K562 (cell line): ENCODE measurements around the gene PKHD1. TPM values are rescaled to one million over a fixed set of nuclear protein-coding genes. Genes with fewer than 3 reads are reported as not detected.

ENCODE experiments used
- ATAC-seq: fragments of 200-7000 bp; cut with Tn5 transposase; 3 replicates; pipeline ENCODE4 v1.9.1; 2020; ENCODE audit warnings: moderate library complexity
- BruUV-seq: library from RNA; stranded (reverse); fragments of 400-500 nt; replicated peaks from 2 replicates; lab custom pipeline; 2021; lab: Mats Ljungman, UMichigan
- CTCF ChIA-PET: fragments of 300-600 bp; formaldehyde crosslinking; extraction: SDS; loops from one replicate; lab custom pipeline; 2021; ENCODE audit warnings: low intra/inter-chr PET ratio; lab: Yijun Ruan, JAX
- POLR2A ChIA-PET: fragments of 300-600, 350-650 bp; sonication (Branson Sonifier 250); formaldehyde crosslinking; extraction: SDS; loops from one replicate; lab custom pipeline; 2021; ENCODE audit warnings: antibody characterized with exemption, inconsistent platforms; lab: Yijun Ruan, JAX
- DNase-seq, 4 experiments: peaks; one replicate each; pipeline versions ENCODE4 v3.0.0 to v3.0.0-alpha.2; 2011 to 2018; ENCODE audit warnings: low spot score in 3 of 4, mixed read lengths in 3 of 4; ENCODE audit errors: extremely low read depth in 1 of 4
- FAIRE-seq: peaks from 2 replicates; lab custom pipeline; 2011; peaks lifted over from hg19 to GRCh38; lab: Jason Lieb, UNC
- H2AFZ ChIP-seq: 2 replicates; pipeline ENCODE4 v1.6.0; 2011; ENCODE audit warnings: low read depth, low read length, control low read depth, inconsistent platforms
- H3K27ac ChIP-seq: fragments of 200-600 bp; 3 replicates; pipeline ENCODE4 v1.8.0; 2011; ENCODE audit warnings: low read depth, mild to moderate bottlenecking, control low read depth, inconsistent platforms, low read length, moderate library complexity, mixed read lengths; ENCODE audit errors: extremely low read depth
- H3K27me3 ChIP-seq, 2 experiments: fragments of 300-600 bp in 1 of 2; 2 replicates in 1 of 2; 3 replicates in 1 of 2; pipeline versions ENCODE4 v1.6.0 to v1.8.0; 2011; ENCODE audit warnings: inconsistent platforms in 2 of 2, low read length in 2 of 2, mild to moderate bottlenecking in 1 of 2, mixed read lengths in 1 of 2, moderate library complexity in 1 of 2; ENCODE audit not compliant: control insufficient read depth in 2 of 2, insufficient read depth in 2 of 2
- H3K36me3 ChIP-seq: fragments of 300-600 bp; 3 replicates; pipeline ENCODE4 v1.8.0; 2011; ENCODE audit warnings: mild to moderate bottlenecking, low read length, inconsistent platforms; ENCODE audit not compliant: control insufficient read depth, insufficient read depth
- H3K4me1 ChIP-seq, 2 experiments: fragments of 200-600 bp in 1 of 2; replicated peaks in 1 of 2; 2 replicates in 1 of 2; 3 replicates in 1 of 2; pipeline versions ENCODE4 v1.5.1 to v1.8.0; 2011; ENCODE audit warnings: inconsistent platforms in 2 of 2, low read length in 2 of 2, mild to moderate bottlenecking in 1 of 2, mixed read lengths in 1 of 2, moderate library complexity in 1 of 2; ENCODE audit not compliant: control insufficient read depth in 2 of 2, insufficient read depth in 2 of 2
- H3K4me2 ChIP-seq: 2 replicates; pipeline ENCODE4 v1.6.1; 2011; ENCODE audit warnings: low read length, control low read depth, inconsistent platforms, mixed read lengths; ENCODE audit not compliant: insufficient read depth
- H3K4me3 ChIP-seq: fragments of 200-600 bp; sonication (generic), shearing (Covaris generic); 2 replicates; pipeline ENCODE4 v1.5.1; 2016; ENCODE audit warnings: control low read depth, inconsistent platforms
- H3K79me2 ChIP-seq: fragments of 200-600 bp; 3 replicates; pipeline ENCODE4 v1.8.0; 2011; ENCODE audit warnings: low read length, inconsistent platforms; ENCODE audit not compliant: control insufficient read depth, insufficient read depth
- H3K9ac ChIP-seq, 2 experiments: 2 replicates each; pipeline versions ENCODE4 v1.6.0 to v1.6.1; 2011; ENCODE audit warnings: low read depth in 2 of 2, low read length in 2 of 2, control low read depth in 1 of 2, inconsistent platforms in 1 of 2, mild to moderate bottlenecking in 1 of 2, mixed read lengths in 1 of 2; ENCODE audit not compliant: insufficient read depth in 1 of 2
- H3K9me1 ChIP-seq: one replicate; pipeline ENCODE4 v1.6.0; 2011; ENCODE audit warnings: inconsistent platforms, mild to moderate bottlenecking, low read length, moderate library complexity; ENCODE audit not compliant: control insufficient read depth, insufficient read depth
- H3K9me3 ChIP-seq: replicated peaks from 2 replicates; pipeline ENCODE4 v1.5.1; 2011; ENCODE audit warnings: low read depth, low read length, inconsistent platforms; ENCODE audit not compliant: control insufficient read depth, insufficient read depth
- H4K20me1 ChIP-seq: replicated peaks from 2 replicates; pipeline ENCODE4 v1.6.1; 2011; ENCODE audit warnings: low read length, inconsistent platforms, mixed read lengths; ENCODE audit not compliant: control insufficient read depth, insufficient read depth
- BRD9 ChIP-seq: fragments of 450-650 bp; IDR thresholded peaks from 2 replicates; pipeline ENCODE4 v1.6.1; 2018; ENCODE audit warnings: low read depth; ENCODE audit not compliant: partially characterized antibody
- KLF13 ChIP-seq: fragments of 450-650 bp; IDR thresholded peaks from 2 replicates; pipeline ENCODE4 v1.6.1; 2016; ENCODE audit warnings: missing genetic modification characterization, low read depth, mild to moderate bottlenecking, missing compliant biosample characterization, moderate library complexity, borderline replicate concordance
- NR2F6 ChIP-seq: fragments of 450-650 bp; formaldehyde crosslinking; IDR thresholded peaks from 2 replicates; pipeline ENCODE4 v1.4.0; 2020; ENCODE audit warnings: mild to moderate bottlenecking
- POLR2AphosphoS2 ChIP-seq: IDR thresholded peaks from 2 replicates; pipeline ENCODE4 v1.6.1; 2012; ENCODE audit warnings: low read length, improper control_type of control experiment
- RAD21 ChIP-seq, 2 experiments: fragments of 250-450 bp in 1 of 2; fragments of 450-650 bp in 1 of 2; sonication (Bioruptor Pico) in 1 of 2; formaldehyde crosslinking in 1 of 2; IDR thresholded peaks in 1 of 2; conservative IDR thresholded peaks in 1 of 2; 2 replicates each; pipeline versions ENCODE4 v1.4.0 to v1.8.0; 2020 to 2022; ENCODE audit warnings: mild to moderate bottlenecking in 2 of 2, moderate library complexity in 1 of 2
- STAT5B ChIP-seq: fragments of 250-450 bp; sonication (Bioruptor Pico); IDR thresholded peaks from 2 replicates; pipeline ENCODE4 v1.8.0; 2021; ENCODE audit warnings: mild to moderate bottlenecking, inconsistent platforms
- ZNF551 ChIP-seq: fragments of 250-450 bp; sonication (Bioruptor Pico); IDR thresholded peaks from 2 replicates; pipeline ENCODE4 v1.5.0; 2021; ENCODE audit warnings: mild to moderate bottlenecking, moderate library complexity
- ZNF830 ChIP-seq: fragments of 250-450 bp; sonication (Bioruptor Pico); IDR thresholded peaks from 2 replicates; pipeline ENCODE4 v1.5.0; 2021; ENCODE audit warnings: mild to moderate bottlenecking
- WGBS: fragments of 100-300 bp; shearing (Covaris generic); methylation state at CpG from one replicate; pipeline ENCODE4 v1.1.6; 2016; ENCODE audit warnings: low coverage, mixed read lengths; ENCODE audit not compliant: insufficient coverage; ENCODE audit errors: missing lambda C conversion rate; 5-methylcytosine and 5-hydroxymethylcytosine counted together
- in situ Hi-C: fragments of 300-500 bp; cut with MboI; formaldehyde crosslinking; loops from 4 replicates; pipeline ENCODE4 v1.15.0; 2018; ENCODE audit warnings: inconsistent platforms, mixed read lengths
- intact Hi-C: fragments of 100-400 bp; cut with micrococcal nuclease; formaldehyde crosslinking; loops from 2 replicates; pipeline ENCODE4 v1.14.2; 2022
- polyA plus RNA-seq, 8 experiments: library from polyadenylated mRNA; depleted of rRNA in 4 of 8; stranded (reverse) in 5 of 8; unstranded in 3 of 8; fragments of >200 nt; fragmentation: Nextera tagmentation in 2 of 8; fragmentation: Illumina TruSeq in 1 of 8; extraction: Ambion mirVana in 2 of 8; extraction: Trizol in 1 of 8; gene quantifications; 2 replicates each; pipeline versions ENCODE4 v1.2.1 to v1.2.3, GENCODE V29; 2011 to 2014; ENCODE audit warnings: inconsistent platforms in 1 of 8, missing spikeins in 1 of 8
- total RNA-seq, 7 experiments: library from RNA; depleted of rRNA in 6 of 7; stranded (reverse); fragments of >200 nt in 6 of 7; fragmentation: Illumina TruSeq in 2 of 7; extraction: Trizol in 2 of 7; gene quantifications; 2 replicates each; pipeline versions ENCODE4 v1.2.1 to v1.2.3, GENCODE V29; 2011 to 2021; ENCODE audit warnings: low replicate concordance in 1 of 7
- TF ChIP-seq, protein P1 (sequence below), 3 experiments: IDR thresholded peaks in 2 of 3; conservative IDR thresholded peaks in 1 of 3; 2 replicates each; pipeline ENCODE4 v1.5.1; 2011 to 2012; ENCODE audit warnings: low read length in 3 of 3, mild to moderate bottlenecking in 3 of 3, control low read depth in 2 of 3, improper control_type of control experiment in 1 of 3, inconsistent platforms in 1 of 3, low read depth in 1 of 3, mixed read lengths in 1 of 3, moderate library complexity in 1 of 3; ENCODE audit not compliant: insufficient read depth in 2 of 3

The PKHD1 gene
- total and polyA plus RNA-seq, 9 of the 15 experiments (the other 6 are each of a cell fraction or from before 2014, with no cell fraction given), result 0.01 to 0.04 (median 0.01) TPM; not detected in 6

DNA sequence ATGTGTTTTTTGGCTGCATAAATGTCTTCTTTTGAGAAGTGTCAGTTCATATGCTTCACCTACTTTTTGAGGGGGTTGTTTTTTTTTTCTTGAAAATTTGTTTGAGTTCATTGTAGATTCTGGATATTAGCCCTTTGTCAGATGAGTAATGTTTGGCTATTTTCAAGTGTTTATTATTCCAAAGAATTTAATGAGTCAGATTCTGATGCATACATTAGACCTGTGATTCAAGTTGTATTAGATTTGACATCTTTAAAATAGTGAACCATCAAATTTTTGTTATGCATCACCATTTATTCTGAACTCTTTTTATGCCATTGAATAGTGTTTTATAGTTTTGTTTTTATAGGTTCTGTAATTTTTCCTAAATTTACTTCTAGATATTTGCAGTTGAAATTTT is 319.3 kb downstream of the PKHD1 start (continued):
- no peak for TF ChIP-seq ZNF551
- TF ChIP-seq BRD9, result no peak

DNA sequence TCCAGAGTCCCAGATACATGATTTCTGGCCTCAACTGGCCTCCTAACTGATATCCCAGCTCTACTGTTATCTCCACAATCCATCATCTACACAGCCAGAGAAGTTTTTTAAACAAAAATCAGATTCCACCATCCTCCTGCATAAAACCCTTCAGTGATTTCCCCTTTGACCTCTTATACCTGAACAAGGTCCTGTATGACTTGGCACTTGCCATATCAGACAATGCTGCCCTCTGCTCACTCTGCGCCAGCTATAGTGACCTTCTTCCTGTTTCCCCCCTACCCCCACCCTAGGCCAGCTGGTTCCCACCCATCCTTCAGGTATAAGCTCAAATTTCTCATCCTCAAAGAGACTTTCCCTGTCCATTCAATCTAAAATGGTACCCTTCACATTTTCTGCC is 322.2 kb downstream of the PKHD1 start:
- H3K4me1 ChIP-seq, result no peaks in the 10 kb centered on the region
- no peak for FAIRE-seq
- no TSS peak for BruUV-seq
- H3K9ac ChIP-seq, result no peak overlapping the region
- no peak for ATAC-seq
- no peaks in the 10 kb centered on the region for H4K20me1 ChIP-seq
- in situ Hi-C loops, result no loop called here
- no peaks in the 10 kb centered on the region for H3K36me3 ChIP-seq
- TF ChIP-seq STAT5B (CRISPR knock-in tag), result no peak
- no peak for TF ChIP-seq NR2F6 (CRISPR knock-in tag)
- TF ChIP-seq, all 486 proteins: peak for 0
- no peaks in the 10 kb centered on the region for H3K9me3 ChIP-seq
- no peak overlapping the region for H2AFZ ChIP-seq
- ChIA-PET POLR2A (no interaction called here), CTCF (no interaction called here)
- no peak overlapping the region for H3K27ac ChIP-seq
- no peaks in the 10 kb centered on the region for H3K79me2 ChIP-seq
- WGBS, result 0% methylated on average over 1 of the region's 1 CpG
- H3K9me1 ChIP-seq, result no peaks in the 10 kb centered on the region
- no peaks in the 10 kb centered on the region for H3K27me3 ChIP-seq
- H3K4me3 ChIP-seq, result no peak overlapping the region
- intact Hi-C loops, result no loop called here
- no peak for DNase-seq
- no peak overlapping the region for H3K4me2 ChIP-seq

- intact Hi-C loops (no loop called here), in situ Hi-C loops (no loop called here)
These were observed 333.8 kb downstream of the PKHD1 start for GRCh38 chr6:51753635-51754034.

More at GRCh38 chr6:51753635-51754034, 333.8 kb downstream of the PKHD1 start:
- FAIRE-seq (peak; percentile 44), DNase-seq (peak in 3 of 4 experiments; percentile 8 to 38 (median 9)), ATAC-seq (no peak)
- H2AFZ ChIP-seq, result no peak overlapping the region
- no peak overlapping the region for H3K9ac ChIP-seq
- H3K9me1 ChIP-seq, result no peaks in the 10 kb centered on the region
- ChIA-PET CTCF (no interaction called here), POLR2A (interaction anchor here (0.6 kb wide), 1 partner anchor 10 kb away, joined by 3 read pairs; no protein-coding TSS in a partner anchor)
- no peaks in the 10 kb centered on the region for H3K9me3 ChIP-seq
- H3K27ac ChIP-seq, result no peak overlapping the region
- H3K4me1 ChIP-seq, result no peaks in the 10 kb centered on the region
- H3K36me3 ChIP-seq, result no peaks in the 10 kb centered on the region
- no peaks in the 10 kb centered on the region for H3K27me3 ChIP-seq
- WGBS, result 2% methylated on average over 6 of the region's 6 CpGs
- H3K4me2 ChIP-seq, result no peak overlapping the region
- no peaks in the 10 kb centered on the region for H3K79me2 ChIP-seq
- no peak overlapping the region for H3K4me3 ChIP-seq
- peak in 1 of 2 experiments; percentile 38; a peak in 1 of 4 replicates for TF ChIP-seq RAD21 (CRISPR knock-in tag; conservative IDR thresholded peaks at IDR 0.05 in 1 of 2, IDR thresholded peaks at IDR 0.05 in 1 of 2)
- TF ChIP-seq ZNF830 (CRISPR knock-in tag), result no peak
- TF ChIP-seq KLF13 (tag), result no peak
- no peak for TF ChIP-seq POLR2AphosphoS2
- TF ChIP-seq, protein P1, sequence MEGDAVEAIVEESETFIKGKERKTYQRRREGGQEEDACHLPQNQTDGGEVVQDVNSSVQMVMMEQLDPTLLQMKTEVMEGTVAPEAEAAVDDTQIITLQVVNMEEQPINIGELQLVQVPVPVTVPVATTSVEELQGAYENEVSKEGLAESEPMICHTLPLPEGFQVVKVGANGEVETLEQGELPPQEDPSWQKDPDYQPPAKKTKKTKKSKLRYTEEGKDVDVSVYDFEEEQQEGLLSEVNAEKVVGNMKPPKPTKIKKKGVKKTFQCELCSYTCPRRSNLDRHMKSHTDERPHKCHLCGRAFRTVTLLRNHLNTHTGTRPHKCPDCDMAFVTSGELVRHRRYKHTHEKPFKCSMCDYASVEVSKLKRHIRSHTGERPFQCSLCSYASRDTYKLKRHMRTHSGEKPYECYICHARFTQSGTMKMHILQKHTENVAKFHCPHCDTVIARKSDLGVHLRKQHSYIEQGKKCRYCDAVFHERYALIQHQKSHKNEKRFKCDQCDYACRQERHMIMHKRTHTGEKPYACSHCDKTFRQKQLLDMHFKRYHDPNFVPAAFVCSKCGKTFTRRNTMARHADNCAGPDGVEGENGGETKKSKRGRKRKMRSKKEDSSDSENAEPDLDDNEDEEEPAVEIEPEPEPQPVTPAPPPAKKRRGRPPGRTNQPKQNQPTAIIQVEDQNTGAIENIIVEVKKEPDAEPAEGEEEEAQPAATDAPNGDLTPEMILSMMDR (IDR thresholded peaks at IDR 0.05 in 2 of 3, conservative IDR thresholded peaks at IDR 0.05 in 1 of 3; ENCODE audit: insufficient read depth in 2 of 3, low read depth in 1 of 3, low read length in 3 of 3), result peak; percentile 11 to 51 (median 14); a peak in 3 of 6 replicates
- no peaks in the 10 kb centered on the region for H4K20me1 ChIP-seq
- no TSS peak for BruUV-seq
